Vagina (tissue), 2 donors: Measurements from ENCODE around the gene SPACA4.

Source experiments
- CTCF ChIP-seq, 3 experiments: fragments of 450-650 bp in 2 of 3; fragments of 200-600 bp in 1 of 3; sonication (generic) in 1 of 3; IDR thresholded peaks; one replicate each; pipeline ENCODE4 v1.5.1; 2017 to 2019; ENCODE audit warnings: antibody characterized with exemption in 3 of 3, mild to moderate bottlenecking in 2 of 3, moderate library complexity in 2 of 3
- POLR2A ChIP-seq, 2 donors: fragments of 450-650 bp; IDR thresholded peaks; one replicate each; pipeline ENCODE4 v1.6.1; 2017; ENCODE audit warnings: antibody characterized with exemption in 2 of 2, mild to moderate bottlenecking in 2 of 2, moderate library complexity in 2 of 2

GRCh38 chr19:48635263-48635965, 28.9 kb downstream of the SPACA4 start:
- TF ChIP-seq CTCF (IDR thresholded peaks at IDR 0.05) = no peak
- TF ChIP-seq POLR2A (IDR thresholded peaks at IDR 0.05) = peak in 1 of 2 donors; percentile 62
